H1 (cell line): ENCODE results near the gene PLCB3. TPM values are rescaled to one million over a fixed set of nuclear protein-coding genes. Genes with fewer than 3 reads are reported as not detected.

ENCODE experiments used
- CTCF ChIA-PET: fragments of 300-600 bp; sonication (Branson Sonifier 250); formaldehyde crosslinking; loops from one replicate; lab custom pipeline; 2021; ENCODE audit not compliant: partially characterized antibody; lab: Charles Lee
- POLR2A ChIA-PET: fragments of 300-600 bp; sonication (Branson Sonifier 250); formaldehyde crosslinking; loops from one replicate; lab custom pipeline; 2021; ENCODE audit warnings: inconsistent platforms; ENCODE audit not compliant: partially characterized antibody; lab: Charles Lee
- DNase-seq, 2 experiments: peaks; one replicate each; pipeline versions ENCODE4 v3.0.0 to v3.0.0-alpha.2; 2010 to 2022; ENCODE audit warnings: low spot score in 2 of 2, low read depth in 1 of 2, mixed read lengths in 1 of 2
- FAIRE-seq: peaks from 2 replicates; lab custom pipeline; 2011; peaks lifted over from hg19 to GRCh38; lab: Jason Lieb, UNC
- H2AFZ ChIP-seq: 2 replicates; pipeline ENCODE4 v1.8.1; 2012; ENCODE audit warnings: low read length, inconsistent platforms
- H2AK5ac ChIP-seq: 2 replicates; pipeline ENCODE4 v1.6.1; 2013; ENCODE audit warnings: low read depth, low read length
- H2BK120ac ChIP-seq: replicated peaks from 2 replicates; pipeline ENCODE3; 2013; ENCODE audit warnings: low read depth, low read length, inconsistent platforms
- H2BK12ac ChIP-seq: 2 replicates; pipeline ENCODE4 v1.6.1; 2013; ENCODE audit warnings: low read depth, low read length
- H2BK15ac ChIP-seq: 2 replicates; pipeline ENCODE4 v1.6.1; 2013; ENCODE audit warnings: low read length
- H2BK20ac ChIP-seq: 2 replicates; pipeline ENCODE4 v1.6.1; 2013; ENCODE audit warnings: low read length
- H2BK5ac ChIP-seq: 2 replicates; pipeline ENCODE4 v1.6.1; 2013; ENCODE audit warnings: low read depth, low read length
- H3K14ac ChIP-seq: 2 replicates; pipeline ENCODE4 v1.6.1; 2013; ENCODE audit warnings: inconsistent platforms; ENCODE audit not compliant: insufficient read length
- H3K18ac ChIP-seq: 2 replicates; pipeline ENCODE4 v1.6.1; 2013; ENCODE audit warnings: low read length; ENCODE audit errors: extremely low read depth
- H3K23ac ChIP-seq: 2 replicates; pipeline ENCODE4 v1.6.1; 2013; ENCODE audit warnings: inconsistent platforms; ENCODE audit not compliant: insufficient read length
- H3K23me2 ChIP-seq: 2 replicates; pipeline ENCODE4 v1.6.1; 2013; ENCODE audit warnings: low read depth, low read length
- H3K27ac ChIP-seq: 2 replicates; pipeline ENCODE4 v1.6.1; 2011; ENCODE audit warnings: low read depth, low read length, inconsistent platforms
- H3K27me3 ChIP-seq, 4 experiments: replicated peaks in 1 of 4; 1 replicate in 1 of 4; 2 replicates in 3 of 4; pipeline versions ENCODE4 v1.6.1 to v1.8.1; 2011 to 2013; ENCODE audit warnings: low read length in 3 of 4, mild to moderate bottlenecking in 3 of 4, inconsistent platforms in 2 of 4, mixed read lengths in 2 of 4, moderate library complexity in 1 of 4; ENCODE audit not compliant: control insufficient read depth in 3 of 4, insufficient read depth in 3 of 4; ENCODE audit errors: extremely low read depth in 1 of 4
- H3K36me3 ChIP-seq, 4 experiments: 2 replicates each; pipeline versions ENCODE4 v1.6.1 to v1.8.1; 2011 to 2013; ENCODE audit warnings: mild to moderate bottlenecking in 4 of 4, low read length in 3 of 4, moderate library complexity in 2 of 4, control low read depth in 1 of 4, inconsistent platforms in 1 of 4; ENCODE audit not compliant: insufficient read depth in 4 of 4, control insufficient read depth in 2 of 4
- H3K4ac ChIP-seq: replicated peaks from 2 replicates; pipeline ENCODE3; 2013; ENCODE audit warnings: low read length, low read depth, mixed read lengths, inconsistent platforms; ENCODE audit not compliant: insufficient read length
- H3K4me1 ChIP-seq, 4 experiments: replicated peaks in 1 of 4; 1 replicate in 1 of 4; 2 replicates in 3 of 4; pipeline versions ENCODE4 v1.6.1 to v1.8.1; 2011 to 2013; ENCODE audit warnings: low read length in 3 of 4, inconsistent platforms in 2 of 4, mixed read lengths in 1 of 4; ENCODE audit not compliant: insufficient read depth in 4 of 4, control insufficient read depth in 3 of 4
- H3K4me2 ChIP-seq, 2 experiments: 2 replicates each; pipeline versions ENCODE4 v1.6.1 to v1.8.1; 2011 to 2013; ENCODE audit warnings: low read depth in 2 of 2, low read length in 2 of 2, control low read depth in 1 of 2, inconsistent platforms in 1 of 2, mild to moderate bottlenecking in 1 of 2; ENCODE audit not compliant: insufficient read depth in 1 of 2
- H3K4me3 ChIP-seq, 4 experiments: fragments of 200-600, 300-600 bp in 1 of 4; sonication (generic), shearing (Covaris generic), sonication (Bioruptor Twin) in 1 of 4; 2 replicates each; pipeline versions ENCODE4 v1.5.1 to v1.8.1; 2011 to 2016; ENCODE audit warnings: low read length in 4 of 4, low read depth in 3 of 4, control low read depth in 2 of 4, inconsistent platforms in 2 of 4, mild to moderate bottlenecking in 2 of 4, mixed read lengths in 1 of 4, moderate library complexity in 1 of 4; ENCODE audit not compliant: insufficient read depth in 2 of 4; ENCODE audit errors: extremely low read depth in 1 of 4
- H3K56ac ChIP-seq: replicated peaks from 2 replicates; pipeline ENCODE3; 2013; ENCODE audit warnings: low read depth, mild to moderate bottlenecking, mixed read lengths, low read length, inconsistent platforms; ENCODE audit not compliant: insufficient read length
- H3K79me1 ChIP-seq: 2 replicates; pipeline ENCODE4 v1.6.1; 2013; ENCODE audit warnings: low read depth, low read length, control low read depth
- H3K79me2 ChIP-seq, 2 experiments: 2 replicates each; pipeline versions ENCODE4 v1.6.1 to v1.8.1; 2012 to 2013; ENCODE audit warnings: low read length in 2 of 2, mild to moderate bottlenecking in 2 of 2, inconsistent platforms in 1 of 2; ENCODE audit not compliant: insufficient read depth in 2 of 2, control insufficient read depth in 1 of 2
- H3K9ac ChIP-seq, 4 experiments: replicated peaks in 1 of 4; 1 replicate in 1 of 4; 2 replicates in 3 of 4; pipeline versions ENCODE4 v1.6.1 to v1.8.1; 2011 to 2013; ENCODE audit warnings: low read depth in 3 of 4, low read length in 3 of 4, control low read depth in 2 of 4, mild to moderate bottlenecking in 2 of 4, moderate library complexity in 2 of 4, inconsistent platforms in 1 of 4; ENCODE audit errors: extremely low read depth in 1 of 4
- H3K9me3 ChIP-seq, 2 experiments: 2 replicates each; pipeline versions ENCODE4 v1.6.1 to v1.8.1; 2012 to 2013; ENCODE audit warnings: mild to moderate bottlenecking in 2 of 2, moderate library complexity in 2 of 2, control low read depth in 1 of 2, inconsistent platforms in 1 of 2, low read depth in 1 of 2, low read length in 1 of 2, mixed read lengths in 1 of 2; ENCODE audit not compliant: insufficient read depth in 2 of 2
- H4K20me1 ChIP-seq, 2 experiments: replicated peaks in 1 of 2; 2 replicates each; pipeline versions ENCODE3 to v1.8.1; 2011 to 2013; ENCODE audit warnings: inconsistent platforms in 2 of 2, low read length in 2 of 2, mild to moderate bottlenecking in 1 of 2; ENCODE audit not compliant: insufficient read depth in 2 of 2, control insufficient read depth in 1 of 2
- H4K5ac ChIP-seq: 2 replicates; pipeline ENCODE4 v1.6.1; 2013; ENCODE audit warnings: low read length, low read depth, mixed read lengths, inconsistent platforms; ENCODE audit not compliant: insufficient read length
- H4K8ac ChIP-seq: 2 replicates; pipeline ENCODE4 v1.8.0; 2013; ENCODE audit warnings: mild to moderate bottlenecking, moderate library complexity, low read length, inconsistent platforms; ENCODE audit not compliant: insufficient read depth; ENCODE audit errors: extremely low read depth
- H4K91ac ChIP-seq: replicated peaks from 2 replicates; pipeline ENCODE3; 2013; ENCODE audit warnings: low read length, mixed read lengths, inconsistent platforms; ENCODE audit not compliant: insufficient read length
- CBX8 ChIP-seq: fragments of 300-800, 300-1000 bp; sonication (generic); IDR thresholded peaks from 2 replicates; pipeline ENCODE4 v1.7.1; 2016; ENCODE audit warnings: low read depth, low read length, borderline replicate concordance
- CTCF ChIP-seq, 3 experiments: IDR thresholded peaks; 1 replicate in 2 of 3; 2 replicates in 1 of 3; pipeline versions ENCODE4 v1.5.1 to v1.6.1; 2011; ENCODE audit warnings: low read length in 3 of 3, mild to moderate bottlenecking in 3 of 3, inconsistent platforms in 2 of 3, low read depth in 1 of 3, moderate library complexity in 1 of 3; ENCODE audit not compliant: insufficient read depth in 1 of 3; ENCODE audit errors: control extremely low read depth in 1 of 3
- JUND ChIP-seq: IDR thresholded peaks from 2 replicates; pipeline ENCODE4 v1.6.1; 2011; ENCODE audit warnings: mild to moderate bottlenecking, improper control_type of control experiment, low read length
- KDM4A ChIP-seq: IDR thresholded peaks from one replicate; pipeline ENCODE4 v1.7.1; 2012; ENCODE audit warnings: low read depth, mild to moderate bottlenecking, moderate library complexity, low read length, inconsistent platforms; ENCODE audit not compliant: severe bottlenecking
- NANOG ChIP-seq: IDR thresholded peaks from 2 replicates; pipeline ENCODE4 v1.6.1; 2011; ENCODE audit warnings: low read length, low read depth, mild to moderate bottlenecking, inconsistent platforms; ENCODE audit not compliant: insufficient read depth, poor library complexity, severe bottlenecking
- RAD21 ChIP-seq, 2 experiments: IDR thresholded peaks in 1 of 2; conservative IDR thresholded peaks in 1 of 2; 2 replicates each; pipeline ENCODE4 v1.6.1; 2011; ENCODE audit warnings: low read depth in 2 of 2, low read length in 2 of 2, improper control_type of control experiment in 1 of 2, inconsistent platforms in 1 of 2, mild to moderate bottlenecking in 1 of 2, moderate library complexity in 1 of 2
- RBBP5 ChIP-seq: IDR thresholded peaks from 2 replicates; pipeline ENCODE4 v1.7.1; 2012; ENCODE audit warnings: low read depth, mild to moderate bottlenecking, inconsistent platforms, low read length, moderate library complexity, borderline replicate concordance
- RFX5 ChIP-seq: IDR thresholded peaks from 2 replicates; pipeline ENCODE4 v1.6.1; 2011; ENCODE audit warnings: low read depth, low read length, improper control_type of control experiment, borderline replicate concordance
- SIX5 ChIP-seq: IDR thresholded peaks from 2 replicates; pipeline ENCODE4 v1.6.1; 2011; ENCODE audit warnings: mild to moderate bottlenecking, low read depth, low read length
- WGBS, 2 experiments: shearing (Covaris generic) in 1 of 2; methylation state at CpG; one replicate each; pipeline versions ENCODE4 v1.1.6 to v1.1.7; 2013 to 2015; ENCODE audit warnings: low lambda C conversion rate in 2 of 2, mixed read lengths in 2 of 2, inconsistent platforms in 1 of 2, low coverage in 1 of 2, missing lambda C conversion rate in 1 of 2; ENCODE audit not compliant: insufficient replicate concordance in 2 of 2, insufficient coverage in 1 of 2, insufficient read length in 1 of 2; ENCODE audit errors: extremely low coverage in 1 of 2, missing lambda C conversion rate in 1 of 2; 5-methylcytosine and 5-hydroxymethylcytosine counted together
- polyA plus RNA-seq, 7 experiments: library from polyadenylated mRNA; depleted of rRNA in 3 of 7; stranded (reverse) in 5 of 7; unstranded in 2 of 7; fragments of >200 nt in 5 of 7; fragments of 200-250 nt in 2 of 7; gene quantifications; 1 replicate in 5 of 7; 2 replicates in 1 of 7; 4 replicates in 1 of 7; pipeline versions ENCODE4 v1.2.1 to v1.2.3, GENCODE V29; 2011 to 2013; ENCODE audit warnings: missing spikeins in 2 of 7, mixed read lengths in 2 of 7
- total RNA-seq: library from RNA; stranded (reverse); fragmentation: NEBNext Ultra II Directional; extraction: Animal tissue kit (Norgen Biotek cat#: 25700); gene quantifications from 2 replicates; pipeline ENCODE4 v1.2.1, GENCODE V29; 2021

The PLCB3 gene
- total and polyA plus RNA-seq, 2 of the 8 experiments (the other 6 are each of a cell fraction or from before 2014, with no cell fraction given), result 47.2 to 104 TPM

DNA sequence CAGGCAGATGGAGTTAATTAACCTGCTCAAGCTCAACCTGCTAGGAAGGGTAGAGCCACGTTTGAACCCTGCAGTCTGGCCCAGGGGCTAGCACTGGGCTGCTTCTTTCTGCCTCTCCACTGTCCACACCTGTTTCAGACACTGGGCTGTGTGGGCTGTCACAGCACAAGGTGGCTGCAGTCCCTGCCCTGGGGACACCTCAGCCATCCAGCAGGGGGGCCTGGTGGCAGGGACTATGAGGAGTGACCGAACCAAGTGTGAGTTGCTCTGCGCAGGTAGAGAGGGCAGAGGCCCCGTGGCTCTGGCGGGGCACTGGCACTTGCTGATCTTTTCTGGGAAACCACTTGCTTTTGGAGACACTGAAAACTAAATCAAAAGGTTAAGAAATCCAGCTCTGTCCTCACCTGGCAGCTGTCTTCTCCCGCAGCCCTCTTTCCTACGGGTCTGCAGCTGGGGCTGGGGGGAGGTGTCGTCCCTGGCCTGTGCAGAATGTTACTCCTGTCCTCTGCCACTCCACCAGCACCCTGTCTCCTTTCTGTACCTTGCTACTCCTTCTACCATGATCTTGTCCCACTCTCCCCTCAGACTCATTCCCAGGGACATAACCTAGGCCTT, 27.4 kb downstream of the PLCB3 start:
- Histone ChIP-seq H3K4me2 (no peak overlapping the region), H2BK12ac (no peak overlapping the region), H3K79me2 (no peaks in the 10 kb centered on the region), H4K5ac (no peak overlapping the region), H3K56ac (no peak overlapping the region), H3K9ac (no peak overlapping the region), H4K8ac (no peak overlapping the region), H3K27ac (no peak overlapping the region), H2AFZ (no peak overlapping the region), H2BK120ac (no peak overlapping the region), H3K4ac (no peak overlapping the region), H2AK5ac (no peak overlapping the region), H2BK5ac (no peak overlapping the region), H2BK20ac (no peak overlapping the region), H4K20me1 (no peaks in the 10 kb centered on the region), H3K14ac (no peak overlapping the region), H4K91ac (no peak overlapping the region), H3K27me3 (no peaks in the 10 kb centered on the region), H3K4me1 (peaks cover 0 to 5% (median under 1%) of the 10 kb centered on the region in 4 experiments; a peak in 1 of 7 replicates), H3K79me1 (no peaks in the 10 kb centered on the region; the same call in 1 of the 2 replicates), H3K18ac (no peak overlapping the region), H3K36me3 (no peaks in the 10 kb centered on the region; a peak in 1 of 8 replicates), H2BK15ac (no peak overlapping the region), H3K4me3 (no peak overlapping the region), H3K9me3 (no peaks in the 10 kb centered on the region), H3K23me2 (no peaks in the 10 kb centered on the region), H3K23ac (no peak overlapping the region)
- 94% methylated on average over 8 of the region's 8 CpGs; no CpG with 5 or more reads in 1 of the 2 experiments for WGBS, 2 experiments
- ChIA-PET CTCF (interaction anchor here (0.7 to 13.7 kb wide), 9 partner anchors 9 to 78 kb away, joined by 3 to 168 read pairs (median 5); partner anchors contain the start of genes CATSPERZ, ESRRA and FERMT3), POLR2A (interaction anchor here (0.6 to 9.5 kb wide), 6 partner anchors 9 to 33 kb away, joined by 3 to 79 read pairs (median 4); partner anchors contain the start of gene PLCB3)
- DNase-seq, result no peak
- no peak for FAIRE-seq
- TF ChIP-seq NANOG (no peak), RAD21 (IDR thresholded peaks at IDR 0.05 in 1 of 2, conservative IDR thresholded peaks at IDR 0.05 in 1 of 2; ENCODE audit: low read depth in 2 of 2, low read length in 2 of 2) (no peak), RFX5 (no peak), CTCF (IDR thresholded peaks at IDR 0.05; ENCODE audit: control extremely low read depth in 1 of 3, insufficient read depth in 1 of 3, low read depth in 1 of 3, low read length in 3 of 3) (no peak), JUND (no peak), CBX8 (no peak), KDM4A (no peak), RBBP5 (no peak), SIX5 (no peak)
